Measurements from ENCODE around the gene EI24. TPM values are rescaled to one million over a fixed set of nuclear protein-coding genes. Genes with fewer than 3 reads are reported as not detected.
"Not testable (repeated sequence)": the region's sequence is repeated elsewhere in the genome, so short reads cannot be mapped to it uniquely, and the experiment has no call there.

The EI24 gene
- total RNA-seq, 1 donor from 2014 or later: 83.6 TPM

DNA sequence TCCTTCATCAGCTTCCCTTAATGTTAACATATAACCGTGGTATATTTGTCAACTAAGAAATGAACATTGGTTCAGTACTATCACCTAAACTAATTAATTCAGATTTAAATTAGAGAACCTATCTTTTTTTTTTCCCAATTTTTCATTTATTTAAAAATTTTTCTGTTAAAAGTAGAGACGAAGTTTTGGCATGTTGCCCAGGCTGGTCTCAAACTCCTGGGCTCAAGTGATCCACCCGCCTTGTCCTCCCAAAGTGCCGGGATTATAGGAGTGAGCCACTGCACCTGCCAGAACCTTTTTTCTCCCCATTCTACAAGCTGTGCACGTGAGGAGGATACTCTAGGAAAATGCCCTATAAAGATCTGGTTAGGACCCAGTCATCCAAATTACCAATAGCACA, 3.6 kb downstream of the EI24 start:
- no peak overlapping the region for H3K27ac Mint-ChIP-seq (ENCODE audit: unreplicated experiment)
- peaks cover 17% of the 10 kb centered on the region for H3K4me1 Mint-ChIP-seq (ENCODE audit: unreplicated experiment)
- no peak overlapping the region for H3K4me3 Mint-ChIP-seq (ENCODE audit: unreplicated experiment)
- H3K9me3 Mint-ChIP-seq (ENCODE audit: unreplicated experiment): no peaks in the 10 kb centered on the region
- TF ChIP-seq, protein P1, sequence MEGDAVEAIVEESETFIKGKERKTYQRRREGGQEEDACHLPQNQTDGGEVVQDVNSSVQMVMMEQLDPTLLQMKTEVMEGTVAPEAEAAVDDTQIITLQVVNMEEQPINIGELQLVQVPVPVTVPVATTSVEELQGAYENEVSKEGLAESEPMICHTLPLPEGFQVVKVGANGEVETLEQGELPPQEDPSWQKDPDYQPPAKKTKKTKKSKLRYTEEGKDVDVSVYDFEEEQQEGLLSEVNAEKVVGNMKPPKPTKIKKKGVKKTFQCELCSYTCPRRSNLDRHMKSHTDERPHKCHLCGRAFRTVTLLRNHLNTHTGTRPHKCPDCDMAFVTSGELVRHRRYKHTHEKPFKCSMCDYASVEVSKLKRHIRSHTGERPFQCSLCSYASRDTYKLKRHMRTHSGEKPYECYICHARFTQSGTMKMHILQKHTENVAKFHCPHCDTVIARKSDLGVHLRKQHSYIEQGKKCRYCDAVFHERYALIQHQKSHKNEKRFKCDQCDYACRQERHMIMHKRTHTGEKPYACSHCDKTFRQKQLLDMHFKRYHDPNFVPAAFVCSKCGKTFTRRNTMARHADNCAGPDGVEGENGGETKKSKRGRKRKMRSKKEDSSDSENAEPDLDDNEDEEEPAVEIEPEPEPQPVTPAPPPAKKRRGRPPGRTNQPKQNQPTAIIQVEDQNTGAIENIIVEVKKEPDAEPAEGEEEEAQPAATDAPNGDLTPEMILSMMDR (IDR thresholded peaks at IDR 0.05): no peak
- H3K27me3 Mint-ChIP-seq (ENCODE audit: unreplicated experiment): no peaks in the 10 kb centered on the region
- DNase-seq (ENCODE audit: extremely low spot score, unreplicated experiment): no peak
- peaks cover 27% of the 10 kb centered on the region for H3K36me3 Mint-ChIP-seq (ENCODE audit: unreplicated experiment)

DNA sequence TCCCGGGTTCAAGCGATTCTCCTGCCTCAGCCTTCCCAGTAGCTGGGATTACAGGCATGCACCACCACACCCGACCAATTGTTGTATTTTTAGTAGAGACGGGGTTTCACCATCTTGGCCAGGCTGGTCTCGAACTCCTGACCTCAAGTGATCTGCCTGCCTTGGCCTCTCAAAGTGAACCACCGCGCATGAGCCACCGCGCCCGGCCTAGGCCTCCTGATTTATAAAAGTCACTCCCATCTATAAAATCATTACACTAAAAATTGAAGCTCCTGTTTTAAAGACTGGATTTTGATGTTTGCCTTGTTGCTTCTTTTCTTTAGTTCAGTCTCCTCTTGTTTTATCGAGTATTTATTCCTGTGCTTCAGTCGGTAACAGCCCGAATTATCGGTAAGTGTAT, 7.9 kb downstream of the EI24 start:
- H3K9me3 Mint-ChIP-seq (ENCODE audit: unreplicated experiment); DNase-seq (ENCODE audit: extremely low spot score, unreplicated experiment); H3K27ac Mint-ChIP-seq (ENCODE audit: unreplicated experiment); H3K4me1 Mint-ChIP-seq (ENCODE audit: unreplicated experiment); H3K4me3 Mint-ChIP-seq (ENCODE audit: unreplicated experiment); H3K27me3 Mint-ChIP-seq (ENCODE audit: unreplicated experiment): not testable (repeated sequence)
- H3K36me3 Mint-ChIP-seq (ENCODE audit: unreplicated experiment): peaks cover 40% of the 10 kb centered on the region

DNA sequence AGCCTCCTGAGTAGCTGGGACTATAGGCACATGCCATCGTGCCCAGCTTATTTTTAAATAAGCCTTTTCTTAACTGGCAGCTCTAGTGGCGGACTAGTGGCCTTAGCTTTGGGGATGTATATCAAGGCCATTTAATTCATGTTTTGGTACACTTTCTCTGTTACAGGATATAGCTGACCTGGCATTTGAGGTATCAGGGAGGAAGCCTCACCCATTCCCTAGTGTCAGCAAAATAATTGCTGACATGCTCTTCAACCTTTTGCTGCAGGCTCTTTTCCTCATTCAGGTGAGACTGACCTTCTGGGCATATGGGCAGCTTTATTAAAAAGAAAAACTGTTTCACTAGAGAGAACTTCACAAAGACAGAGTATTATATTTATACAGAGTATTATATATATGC, 9.5 kb downstream of the EI24 start:
- peaks cover 48% of the 10 kb centered on the region for H3K36me3 Mint-ChIP-seq (ENCODE audit: unreplicated experiment)
- TF ChIP-seq, protein P1 (IDR thresholded peaks at IDR 0.05): no peak

DNA sequence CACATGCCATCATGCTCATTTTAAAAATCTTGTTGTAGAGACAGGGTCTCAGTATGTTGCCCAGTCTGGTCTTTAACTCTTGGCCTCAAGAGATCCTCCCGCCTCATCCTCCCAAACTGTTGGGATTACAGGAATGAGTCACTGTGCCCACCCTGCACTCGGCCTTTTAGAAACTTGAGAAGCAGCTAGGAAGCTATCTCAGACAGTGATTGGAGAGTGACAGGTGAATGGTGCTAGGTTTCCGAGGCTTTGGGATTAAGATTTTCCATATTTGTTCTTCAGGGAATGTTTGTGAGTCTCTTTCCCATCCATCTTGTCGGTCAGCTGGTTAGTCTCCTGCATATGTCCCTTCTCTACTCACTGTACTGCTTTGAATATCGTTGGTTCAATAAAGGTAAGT, 10.5 kb downstream of the EI24 start:
- H3K27me3 Mint-ChIP-seq (ENCODE audit: unreplicated experiment): no peaks in the 10 kb centered on the region
- peaks cover 50% of the 10 kb centered on the region for H3K36me3 Mint-ChIP-seq (ENCODE audit: unreplicated experiment)
- TF ChIP-seq, protein P1 (IDR thresholded peaks at IDR 0.05): no peak

More for the DNA sequence above, 9.5 kb downstream of the EI24 start:
- no peak for DNase-seq (ENCODE audit: extremely low spot score, unreplicated experiment)
- Mint-ChIP-seq H3K9me3 (ENCODE audit: unreplicated experiment) (no peaks in the 10 kb centered on the region), H3K27me3 (ENCODE audit: unreplicated experiment) (no peaks in the 10 kb centered on the region), H3K4me3 (ENCODE audit: unreplicated experiment) (no peak overlapping the region), H3K27ac (ENCODE audit: unreplicated experiment) (no peak overlapping the region), H3K4me1 (ENCODE audit: unreplicated experiment) (no peaks in the 10 kb centered on the region)

DNA sequence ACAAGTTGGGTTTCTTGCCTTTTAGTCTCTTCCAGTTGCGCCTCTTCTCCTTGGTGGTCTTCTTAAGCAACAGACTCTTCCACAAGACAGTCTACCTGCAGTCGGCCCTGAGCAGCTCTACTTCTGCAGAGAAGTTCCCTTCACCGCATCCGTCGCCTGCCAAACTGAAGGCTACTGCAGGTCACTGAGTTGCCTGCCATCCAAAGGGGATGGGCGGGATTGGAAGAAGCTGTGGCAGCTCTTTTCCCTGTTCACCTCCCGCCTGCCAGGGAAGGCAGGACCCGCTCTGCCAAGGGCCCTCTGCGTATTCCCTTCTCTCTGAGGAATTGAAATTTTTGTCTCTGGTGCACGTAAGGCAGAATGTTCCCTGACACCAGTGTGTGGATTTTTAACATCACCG, 14.2 kb downstream of the EI24 start:
- Mint-ChIP-seq H3K36me3 (ENCODE audit: unreplicated experiment) (peaks cover 31% of the 10 kb centered on the region), H3K27ac (ENCODE audit: unreplicated experiment) (no peak overlapping the region), H3K4me3 (ENCODE audit: unreplicated experiment) (no peak overlapping the region), H3K9me3 (ENCODE audit: unreplicated experiment) (no peaks in the 10 kb centered on the region), H3K4me1 (ENCODE audit: unreplicated experiment) (peaks cover 1% of the 10 kb centered on the region), H3K27me3 (ENCODE audit: unreplicated experiment) (no peaks in the 10 kb centered on the region)
- no peak for DNase-seq (ENCODE audit: extremely low spot score, unreplicated experiment)
- TF ChIP-seq, protein P1 (IDR thresholded peaks at IDR 0.05): no peak

More for the DNA sequence above, 10.5 kb downstream of the EI24 start:
- H3K4me3 Mint-ChIP-seq (ENCODE audit: unreplicated experiment): no peak overlapping the region
- no peak for DNase-seq (ENCODE audit: extremely low spot score, unreplicated experiment)
- H3K9me3 Mint-ChIP-seq (ENCODE audit: unreplicated experiment): no peaks in the 10 kb centered on the region
- H3K27ac Mint-ChIP-seq (ENCODE audit: unreplicated experiment): no peak overlapping the region
- H3K4me1 Mint-ChIP-seq (ENCODE audit: unreplicated experiment): no peaks in the 10 kb centered on the region

DNA sequence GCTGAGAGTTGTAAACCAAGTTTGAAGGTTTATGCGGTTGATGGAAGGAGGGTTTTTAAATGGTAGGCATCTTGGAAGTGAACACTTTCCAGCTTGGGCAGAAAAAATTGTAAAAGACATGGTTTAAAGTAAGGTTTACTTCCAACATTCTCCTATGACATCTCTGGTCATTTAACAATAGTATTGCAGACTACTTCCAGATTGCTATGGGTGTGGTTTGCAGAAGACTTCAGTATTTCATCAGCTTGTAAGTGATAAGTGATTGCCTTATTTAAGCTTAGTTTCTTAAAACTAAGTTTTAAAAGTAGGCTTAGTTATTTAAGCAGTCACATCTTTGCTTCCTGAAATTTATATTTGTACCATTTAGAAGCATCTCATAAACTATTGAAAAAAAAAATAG, 16.2 kb downstream of the EI24 start:
- H3K36me3 Mint-ChIP-seq (ENCODE audit: unreplicated experiment): peaks cover 23% of the 10 kb centered on the region
- H3K27me3 Mint-ChIP-seq (ENCODE audit: unreplicated experiment): no peaks in the 10 kb centered on the region
- H3K27ac Mint-ChIP-seq (ENCODE audit: unreplicated experiment): no peak overlapping the region
- peaks cover 2% of the 10 kb centered on the region for H3K4me1 Mint-ChIP-seq (ENCODE audit: unreplicated experiment)
- TF ChIP-seq, protein P1 (IDR thresholded peaks at IDR 0.05): no peak
- no peak for DNase-seq (ENCODE audit: extremely low spot score, unreplicated experiment)
- H3K4me3 Mint-ChIP-seq (ENCODE audit: unreplicated experiment): no peak overlapping the region
- no peaks in the 10 kb centered on the region for H3K9me3 Mint-ChIP-seq (ENCODE audit: unreplicated experiment)
